ENCODE measurements around the gene PHETA1. TPM values are rescaled to one million over a fixed set of nuclear protein-coding genes. Genes with fewer than 3 reads are reported as not detected.

Gene PHETA1
- total RNA-seq, 1 donor from 2014 or later = 31.3 TPM

DNA sequence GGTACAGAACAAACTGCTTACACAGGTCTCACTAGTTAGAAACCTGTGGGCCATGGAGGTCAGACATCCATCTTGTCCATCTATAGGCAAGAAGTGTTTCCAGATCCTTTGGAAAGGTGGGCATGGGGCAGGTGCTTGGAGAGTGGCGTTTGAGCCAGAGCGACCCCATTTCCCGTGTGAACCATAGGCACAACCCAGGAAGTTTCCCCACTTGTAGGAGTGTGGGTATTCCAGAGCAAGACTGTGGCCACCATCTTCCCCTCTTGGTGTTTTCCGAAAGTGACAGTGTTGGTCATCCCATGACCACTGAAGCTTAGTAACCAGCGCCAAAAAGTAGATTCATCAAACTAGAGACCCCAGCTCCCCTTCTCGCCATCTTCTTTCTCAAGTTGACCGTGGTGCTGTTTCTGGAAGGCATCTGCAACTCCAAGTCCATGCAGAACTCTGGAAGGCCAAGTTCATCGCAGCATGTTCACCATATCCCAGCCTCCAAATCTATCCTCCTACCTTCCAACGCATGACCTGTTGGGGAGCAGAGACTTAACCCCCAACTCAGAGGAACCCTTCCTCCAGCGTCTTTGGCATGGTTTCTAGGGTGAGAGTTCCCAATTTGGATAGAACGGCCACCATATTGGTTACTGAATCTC, 19.7 kb downstream of the PHETA1 start:
- TF ChIP-seq, protein P1, sequence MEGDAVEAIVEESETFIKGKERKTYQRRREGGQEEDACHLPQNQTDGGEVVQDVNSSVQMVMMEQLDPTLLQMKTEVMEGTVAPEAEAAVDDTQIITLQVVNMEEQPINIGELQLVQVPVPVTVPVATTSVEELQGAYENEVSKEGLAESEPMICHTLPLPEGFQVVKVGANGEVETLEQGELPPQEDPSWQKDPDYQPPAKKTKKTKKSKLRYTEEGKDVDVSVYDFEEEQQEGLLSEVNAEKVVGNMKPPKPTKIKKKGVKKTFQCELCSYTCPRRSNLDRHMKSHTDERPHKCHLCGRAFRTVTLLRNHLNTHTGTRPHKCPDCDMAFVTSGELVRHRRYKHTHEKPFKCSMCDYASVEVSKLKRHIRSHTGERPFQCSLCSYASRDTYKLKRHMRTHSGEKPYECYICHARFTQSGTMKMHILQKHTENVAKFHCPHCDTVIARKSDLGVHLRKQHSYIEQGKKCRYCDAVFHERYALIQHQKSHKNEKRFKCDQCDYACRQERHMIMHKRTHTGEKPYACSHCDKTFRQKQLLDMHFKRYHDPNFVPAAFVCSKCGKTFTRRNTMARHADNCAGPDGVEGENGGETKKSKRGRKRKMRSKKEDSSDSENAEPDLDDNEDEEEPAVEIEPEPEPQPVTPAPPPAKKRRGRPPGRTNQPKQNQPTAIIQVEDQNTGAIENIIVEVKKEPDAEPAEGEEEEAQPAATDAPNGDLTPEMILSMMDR (IDR thresholded peaks at IDR 0.05; ENCODE audit: unreplicated experiment) = no peak
- Mint-ChIP-seq H3K27ac (no peak overlapping the region), H3K4me1 (ENCODE audit: low read depth) (no peaks in the 10 kb centered on the region), H3K9me3 (ENCODE audit: low read depth) (peaks cover 7% of the 10 kb centered on the region), H3K4me3 (ENCODE audit: low read depth) (no peak overlapping the region), H3K27me3 (no peaks in the 10 kb centered on the region), H3K36me3 (ENCODE audit: insufficient read depth) (peaks cover 39% of the 10 kb centered on the region)
- no peak for DNase-seq (ENCODE audit: low spot score, unreplicated experiment)

DNA sequence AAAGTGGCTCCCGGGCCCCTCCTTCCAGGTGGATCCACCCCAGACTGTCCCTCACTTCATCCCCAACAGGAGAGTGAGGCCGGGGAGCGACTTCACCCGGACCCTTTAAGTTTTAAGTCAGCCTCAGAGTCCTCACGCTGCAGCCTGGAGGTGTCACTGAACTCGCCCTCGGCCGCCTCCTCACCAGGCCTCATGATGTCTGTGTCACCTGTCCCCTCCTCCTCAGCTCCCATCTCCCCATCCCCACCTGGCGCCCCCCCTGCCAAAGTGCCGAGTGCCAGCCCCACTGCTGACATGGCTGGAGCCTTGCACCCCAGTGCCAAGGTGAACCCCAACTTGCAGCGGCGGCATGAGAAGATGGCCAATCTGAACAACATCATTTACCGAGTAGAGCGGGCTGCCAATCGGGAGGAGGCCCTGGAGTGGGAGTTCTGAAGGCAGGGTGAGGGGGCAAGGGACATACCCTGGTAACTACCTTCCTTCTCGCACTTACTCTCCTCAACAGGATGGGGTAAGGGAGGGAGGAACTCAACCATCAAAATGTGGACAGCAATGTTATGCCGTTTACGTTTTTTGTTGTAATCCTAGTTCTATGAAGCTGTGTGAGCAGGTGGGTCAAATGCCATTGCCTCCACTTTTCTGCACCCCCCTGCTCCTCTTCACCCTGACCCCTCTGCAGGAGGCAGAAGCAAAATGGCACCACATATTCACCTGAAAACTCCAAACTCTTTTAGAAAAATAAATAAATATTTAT, 20.8 kb downstream of the PHETA1 start:
- no peak overlapping the region for H3K4me3 Mint-ChIP-seq (ENCODE audit: low read depth)
- DNase-seq (ENCODE audit: low spot score, unreplicated experiment) = no peak
- H3K36me3 Mint-ChIP-seq (ENCODE audit: insufficient read depth) = peaks cover 46% of the 10 kb centered on the region
- H3K9me3 Mint-ChIP-seq (ENCODE audit: low read depth) = peaks cover 7% of the 10 kb centered on the region
- TF ChIP-seq, protein P1 (IDR thresholded peaks at IDR 0.05; ENCODE audit: unreplicated experiment) = no peak
- no peaks in the 10 kb centered on the region for H3K27me3 Mint-ChIP-seq
- H3K4me1 Mint-ChIP-seq (ENCODE audit: low read depth) = no peaks in the 10 kb centered on the region
- H3K27ac Mint-ChIP-seq = no peak overlapping the region

DNA sequence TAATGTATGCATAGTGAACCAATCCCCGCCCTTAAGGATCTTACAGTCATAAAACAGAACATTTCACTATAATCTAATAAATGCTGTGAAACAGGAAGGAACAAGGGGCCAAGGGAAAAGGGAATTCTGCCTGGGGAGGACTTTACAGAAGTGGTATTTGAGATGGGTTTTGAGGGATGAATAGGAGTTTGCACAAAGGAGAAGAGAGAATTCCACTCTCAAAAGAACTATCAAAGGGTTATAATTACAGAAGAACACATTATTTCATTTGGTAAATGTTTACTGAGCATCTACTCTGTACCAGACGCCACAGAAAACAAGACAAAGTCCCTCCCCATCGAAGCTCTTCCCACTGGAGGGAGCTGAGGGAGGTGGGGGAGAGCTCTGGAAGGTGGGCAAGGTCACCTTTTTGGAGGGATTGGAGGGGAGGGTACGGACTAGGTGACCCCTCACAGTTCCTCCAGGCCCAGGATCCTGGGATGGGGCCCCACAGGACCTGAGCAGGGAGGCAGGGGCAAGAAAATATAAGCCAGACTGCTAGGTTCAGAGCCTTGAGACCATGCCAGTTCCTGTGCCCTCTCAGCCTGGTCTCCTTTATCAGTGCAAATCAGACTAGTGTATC, 24.5 kb downstream of the PHETA1 start:
- H3K9me3 Mint-ChIP-seq (ENCODE audit: low read depth) = peaks cover 7% of the 10 kb centered on the region
- H3K4me3 Mint-ChIP-seq (ENCODE audit: low read depth) = no peak overlapping the region
- no peaks in the 10 kb centered on the region for H3K27me3 Mint-ChIP-seq
- no peak for DNase-seq (ENCODE audit: low spot score, unreplicated experiment)
- TF ChIP-seq, protein P1 (IDR thresholded peaks at IDR 0.05; ENCODE audit: unreplicated experiment) = no peak
- peaks cover 47% of the 10 kb centered on the region for H3K36me3 Mint-ChIP-seq (ENCODE audit: insufficient read depth)
- H3K4me1 Mint-ChIP-seq (ENCODE audit: low read depth) = no peaks in the 10 kb centered on the region
- peak overlapping the region; percentile 29 for H3K27ac Mint-ChIP-seq

DNA sequence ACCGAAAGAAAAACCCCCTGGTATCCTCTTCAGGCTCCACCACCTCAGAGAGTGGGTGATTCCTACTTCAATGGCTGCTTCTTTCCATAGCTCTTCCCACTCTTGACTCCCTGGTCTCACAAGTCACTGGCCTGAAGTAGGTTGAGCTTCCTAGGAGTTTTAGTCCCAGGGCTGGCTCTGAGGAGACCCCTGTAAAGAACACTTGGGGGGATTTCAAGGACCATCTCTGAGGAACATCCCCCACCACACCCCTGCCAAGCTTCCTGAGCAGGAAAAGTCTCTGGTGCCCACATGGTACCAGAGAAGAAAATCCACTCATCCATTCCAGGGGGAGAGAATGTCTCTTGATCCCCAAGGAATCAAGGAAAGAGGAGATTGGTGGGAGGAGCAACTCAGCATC, 25.7 kb downstream of the PHETA1 start:
- Mint-ChIP-seq H3K4me3 (ENCODE audit: low read depth) (no peak overlapping the region), H3K4me1 (ENCODE audit: low read depth) (no peaks in the 10 kb centered on the region), H3K27ac (peak overlapping the region; percentile 84), H3K9me3 (ENCODE audit: low read depth) (no peaks in the 10 kb centered on the region), H3K36me3 (ENCODE audit: insufficient read depth) (peaks cover 42% of the 10 kb centered on the region), H3K27me3 (no peaks in the 10 kb centered on the region)
- DNase-seq (ENCODE audit: low spot score, unreplicated experiment) = no peak
- TF ChIP-seq, protein P1 (IDR thresholded peaks at IDR 0.05; ENCODE audit: unreplicated experiment) = no peak

DNA sequence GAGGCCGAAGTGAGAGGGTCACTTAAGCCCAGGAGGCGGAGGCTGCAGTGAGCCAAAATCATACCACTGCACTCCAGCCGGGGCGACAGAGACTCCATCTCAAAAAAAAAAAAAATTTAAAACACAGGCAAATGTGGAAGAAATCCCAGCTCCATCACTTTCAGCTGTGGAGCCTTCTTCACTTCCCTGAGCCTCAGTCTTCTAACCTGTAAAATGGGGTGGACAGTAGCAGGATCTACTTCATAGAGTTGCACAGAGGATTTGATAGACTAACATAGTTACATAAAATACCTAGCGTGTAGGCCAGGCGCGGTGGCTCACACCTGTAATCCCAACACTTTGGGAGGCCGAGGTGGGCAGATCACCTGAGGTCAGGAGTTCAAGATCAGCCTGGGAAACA, 26.5 kb downstream of the PHETA1 start:
- H3K27ac Mint-ChIP-seq = no peak overlapping the region
- no peaks in the 10 kb centered on the region for H3K4me1 Mint-ChIP-seq (ENCODE audit: low read depth)
- H3K4me3 Mint-ChIP-seq (ENCODE audit: low read depth) = no peak overlapping the region
- DNase-seq (ENCODE audit: low spot score, unreplicated experiment) = no peak
- no peaks in the 10 kb centered on the region for H3K9me3 Mint-ChIP-seq (ENCODE audit: low read depth)
- H3K27me3 Mint-ChIP-seq = no peaks in the 10 kb centered on the region
- TF ChIP-seq, protein P1 (IDR thresholded peaks at IDR 0.05; ENCODE audit: unreplicated experiment) = no peak
- H3K36me3 Mint-ChIP-seq (ENCODE audit: insufficient read depth) = peaks cover 40% of the 10 kb centered on the region
